GM18951 (cell line): Measurements from ENCODE around the gene RETNLB.

Source experiments
- POLR2A ChIP-seq: IDR thresholded peaks from 4 replicates; pipeline ENCODE4 v1.6.1; 2011; ENCODE audit warnings: mild to moderate bottlenecking; ENCODE audit not compliant: insufficient read length, insufficient read depth; ENCODE audit errors: extremely low read depth
- in situ Hi-C: fragments of 300-500 bp; cut with MboI; formaldehyde crosslinking; loops from one replicate; pipeline ENCODE4 v1.12.0; 2022; ENCODE audit warnings: low sequenced_read_pairs, mixed read lengths, inconsistent platforms; ENCODE audit not compliant: unreplicated experiment

RETNLB gene

GRCh38 chr3:108757404-108757982 is at the start of gene RETNLB:
Gene RETNLB (minus strand): TSS chr3:108757410. CDS start chr3:108757185, 225 bp downstream.
- no peak for TF ChIP-seq POLR2A
- in situ Hi-C loops, result no loop called here

DNA sequence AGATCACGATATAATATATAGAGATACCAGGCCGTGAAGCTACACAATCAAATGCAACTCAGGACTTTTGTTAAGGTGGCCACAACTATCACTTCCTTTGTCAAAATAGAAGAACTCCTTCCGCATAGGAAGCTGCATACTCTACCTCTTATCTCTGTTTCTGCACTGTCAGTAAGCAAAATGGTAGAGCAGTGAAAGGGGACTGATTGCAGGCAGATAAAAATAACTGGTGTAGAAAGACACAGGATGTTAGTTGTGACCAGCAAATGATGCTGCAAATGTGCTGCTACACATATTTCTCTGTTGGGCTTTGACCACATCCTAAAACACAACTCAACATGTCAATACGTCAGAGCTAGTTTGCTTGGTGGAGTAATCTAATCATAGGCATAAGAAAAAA is 49.1 kb upstream of the RETNLB start:
- in situ Hi-C loops, result no loop called here
- no peak for TF ChIP-seq POLR2A

GRCh38 chr3:108804966-108805365 is 47.8 kb upstream of the RETNLB start:
- TF ChIP-seq POLR2A, result no peak
- in situ Hi-C loops, result no loop called here

- in situ Hi-C loops, result no loop called here
These were observed 47.2 kb upstream of the RETNLB start for GRCh38 chr3:108804437-108804836.

DNA sequence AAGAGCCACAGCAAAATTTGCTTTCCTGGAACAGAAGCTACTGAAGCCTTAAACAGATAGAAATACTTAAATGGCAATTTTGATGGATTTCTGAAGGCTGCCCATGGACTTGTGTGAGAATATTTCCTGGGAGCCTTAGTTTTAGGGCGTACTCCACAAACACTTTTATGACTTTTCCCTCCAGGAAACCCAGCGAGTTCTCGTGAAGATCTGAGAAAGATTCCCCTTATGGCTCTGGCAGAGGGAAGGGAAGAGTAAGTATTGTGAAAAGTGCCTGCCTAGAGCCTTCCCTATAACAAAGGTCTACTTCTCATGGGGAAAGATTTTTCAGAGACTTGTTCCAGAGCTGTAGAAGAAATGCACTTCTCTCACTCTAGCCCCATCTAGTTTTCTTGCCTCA is 34.3 kb upstream of the RETNLB start:
- no peak for TF ChIP-seq POLR2A
- in situ Hi-C loops, result no loop called here

More at GRCh38 chr3:108804437-108804836, 47.2 kb upstream of the RETNLB start:
- no peak for TF ChIP-seq POLR2A

DNA sequence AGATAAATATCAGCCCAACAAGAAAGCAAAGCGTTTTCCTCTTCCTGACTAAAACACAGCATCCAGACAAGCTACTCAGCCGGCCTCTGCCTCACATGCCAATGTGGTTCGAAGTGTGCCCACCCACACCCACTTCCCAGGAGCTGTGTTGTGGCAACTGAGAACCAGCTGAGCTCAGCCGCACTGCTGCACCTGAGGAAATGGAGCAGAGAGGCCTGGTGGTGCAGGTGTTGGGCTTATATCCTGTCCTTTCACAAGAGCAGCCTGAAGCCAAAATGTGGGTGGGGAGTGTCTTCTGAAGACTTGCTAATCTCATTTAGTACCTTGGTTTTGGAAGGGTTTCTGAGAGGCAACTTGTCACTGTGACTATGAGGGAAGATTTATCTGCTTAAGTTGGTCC is 23.0 kb upstream of the RETNLB start:
- no peak for TF ChIP-seq POLR2A
- in situ Hi-C loops, result no loop called here

GRCh38 chr3:108779496-108779895 is 22.3 kb upstream of the RETNLB start:
- in situ Hi-C loops, result no loop called here
- TF ChIP-seq POLR2A, result no peak

- in situ Hi-C loops, result no loop called here
- TF ChIP-seq POLR2A, result no peak
These were observed 18.4 kb upstream of the RETNLB start for GRCh38 chr3:108775649-108776048.

DNA sequence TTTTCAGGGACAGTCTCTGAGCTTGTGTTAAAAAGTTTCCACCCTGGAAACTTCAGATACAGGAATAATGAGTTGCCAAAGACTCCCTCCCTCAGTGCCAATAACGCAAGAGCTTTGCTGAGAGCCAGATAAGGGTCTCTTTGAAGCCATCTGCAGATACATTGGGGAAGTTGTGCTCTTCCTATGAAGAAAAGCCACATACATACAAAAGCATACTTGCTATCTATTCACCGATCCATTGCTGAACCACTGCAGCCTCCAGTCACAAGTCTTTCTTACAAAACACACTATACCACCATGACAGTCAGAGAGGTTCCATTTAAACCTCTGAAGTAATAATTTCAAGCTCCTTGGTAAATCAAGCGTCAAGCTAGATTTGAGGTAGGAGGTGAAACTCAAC is 10.0 kb upstream of the RETNLB start:
- in situ Hi-C loops, result no loop called here
- TF ChIP-seq POLR2A, result no peak

DNA sequence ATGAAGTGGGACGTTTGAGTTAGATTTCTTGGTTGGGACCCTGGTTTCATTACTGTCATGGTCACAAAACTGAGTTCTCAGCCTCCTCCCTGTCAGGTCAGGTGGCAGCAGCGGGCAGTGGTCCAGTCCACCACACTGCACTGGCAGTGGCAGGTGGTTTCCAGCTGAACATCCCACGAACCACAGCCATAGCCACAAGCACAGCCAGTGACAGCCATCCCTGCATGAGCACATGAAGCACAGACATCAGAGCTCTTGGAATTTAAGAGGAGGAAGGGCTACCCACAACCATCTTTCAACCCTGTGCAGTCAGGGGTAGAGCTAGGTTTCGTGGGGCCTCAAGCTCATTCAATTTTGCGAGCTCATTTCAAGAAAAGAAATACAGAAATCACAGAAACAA is 1.5 kb downstream of the RETNLB start:
- no peak for TF ChIP-seq POLR2A
- in situ Hi-C loops, result no loop called here

- in situ Hi-C loops, result no loop called here
- no peak for TF ChIP-seq POLR2A
These were observed 12.4 kb downstream of the RETNLB start for GRCh38 chr3:108744762-108745161.

- TF ChIP-seq POLR2A, result no peak
- in situ Hi-C loops, result no loop called here
These were observed 14.3 kb downstream of the RETNLB start for GRCh38 chr3:108742929-108743328.

- in situ Hi-C loops, result no loop called here
- TF ChIP-seq POLR2A, result no peak
These were observed 20.4 kb downstream of the RETNLB start for GRCh38 chr3:108736821-108737220.

GRCh38 chr3:108728934-108729333 is 28.3 kb downstream of the RETNLB start:
- in situ Hi-C loops, result no loop called here
- TF ChIP-seq POLR2A, result no peak

DNA sequence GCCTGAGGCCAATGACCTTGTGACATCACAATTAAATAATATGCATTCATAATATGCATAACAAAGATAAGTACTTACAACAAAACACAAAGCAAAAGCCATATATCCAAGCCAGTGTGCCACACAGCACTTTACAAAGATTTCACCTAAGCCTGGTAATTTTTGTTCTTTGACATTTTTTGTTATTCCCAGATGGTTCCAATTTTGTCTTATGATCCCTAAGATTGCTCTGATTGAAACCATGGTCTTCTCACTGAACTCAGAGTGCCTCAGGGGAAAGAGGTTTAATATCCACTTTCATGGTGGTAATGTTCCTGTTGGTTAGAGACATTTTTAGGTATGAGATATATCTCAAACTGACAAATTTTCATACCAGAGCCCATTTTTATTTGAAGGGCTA is 29.1 kb downstream of the RETNLB start:
- TF ChIP-seq POLR2A, result no peak
- in situ Hi-C loops, result no loop called here
